GM12872 (cell line): ENCODE results near the gene THEMIS2.

Experiments used
- CTCF ChIP-seq: IDR thresholded peaks from 3 replicates; pipeline ENCODE4 v1.5.1; 2011; ENCODE audit warnings: low read depth, mild to moderate bottlenecking, low read length, moderate library complexity; ENCODE audit not compliant: insufficient read depth

The THEMIS2 gene

GRCh38 chr1:27868556-27868931 lies 3.8 kb upstream of the THEMIS2 start:
- TF ChIP-seq CTCF, result no peak

GRCh38 chr1:27868932-27869718 lies 3.2 kb upstream of the THEMIS2 start:
- no peak for TF ChIP-seq CTCF

GRCh38 chr1:27869719-27870085 lies 2.6 kb upstream of the THEMIS2 start:
- TF ChIP-seq CTCF, result no peak

- TF ChIP-seq CTCF, result no peak
Measured at GRCh38 chr1:27872802-27873551, 633 bp downstream of the THEMIS2 start.

- no peak for TF ChIP-seq CTCF
Measured at GRCh38 chr1:27873671-27874384, 1.5 kb downstream of the THEMIS2 start.

GRCh38 chr1:27876341-27877114 lies 4.2 kb downstream of the THEMIS2 start:
- no peak for TF ChIP-seq CTCF

GRCh38 chr1:27877115-27877416 lies 4.7 kb downstream of the THEMIS2 start:
- TF ChIP-seq CTCF, result no peak
